IMR-90 (cell line): ENCODE results near the gene PPP1R3D. TPM values are rescaled to one million over a fixed set of nuclear protein-coding genes. Genes with fewer than 3 reads are reported as not detected.

ENCODE experiments used
- ATAC-seq: fragments of 200-7000 bp; cut with Tn5 transposase; 2 replicates; pipeline ENCODE4 v1.9.1; 2020; ENCODE audit warnings: low read depth, mild to moderate bottlenecking, moderate library complexity
- BruUV-seq: library from RNA; stranded (reverse); fragments of 400-500 nt; replicated peaks from 2 replicates; lab custom pipeline; 2021; lab: Mats Ljungman, UMichigan
- CTCF ChIA-PET: fragments of 300-600 bp; formaldehyde crosslinking; extraction: SDS; loops from one replicate; lab custom pipeline; 2021; ENCODE audit warnings: antibody characterized with exemption; lab: Yijun Ruan, JAX
- POLR2A ChIA-PET: fragments of 300-600 bp; sonication (Branson Sonifier 250); formaldehyde crosslinking; loops from one replicate; lab custom pipeline; 2022; ENCODE audit warnings: antibody characterized with exemption; ENCODE audit not compliant: unreplicated experiment; lab: Charles Lee
- DNase-seq: peaks from one replicate; pipeline ENCODE4 v3.0.0; 2013
- H2AFZ ChIP-seq: replicated peaks from 2 replicates; pipeline ENCODE3; 2013; ENCODE audit warnings: low read length, mild to moderate bottlenecking; ENCODE audit not compliant: poor library complexity
- H2AK5ac ChIP-seq: 2 replicates; pipeline ENCODE4 v1.6.1; 2013; ENCODE audit warnings: low read depth, low read length, inconsistent platforms
- H2AK9ac ChIP-seq: replicated peaks from 2 replicates; pipeline ENCODE3; 2013; ENCODE audit warnings: mild to moderate bottlenecking, low read depth, low read length, moderate library complexity; ENCODE audit not compliant: poor library complexity
- H2BK120ac ChIP-seq: 2 replicates; pipeline ENCODE4 v1.6.1; 2013; ENCODE audit warnings: low read depth, low read length, inconsistent platforms
- H2BK15ac ChIP-seq: 3 replicates; pipeline ENCODE4 v1.6.1; 2013; ENCODE audit warnings: low read depth, low read length, inconsistent platforms
- H2BK20ac ChIP-seq: 2 replicates; pipeline ENCODE4 v1.6.1; 2013; ENCODE audit warnings: low read depth, mild to moderate bottlenecking, inconsistent platforms, low read length, moderate library complexity
- H2BK5ac ChIP-seq: 2 replicates; pipeline ENCODE4 v1.6.1; 2013; ENCODE audit warnings: mild to moderate bottlenecking, low read depth, low read length, inconsistent platforms; ENCODE audit not compliant: poor library complexity, severe bottlenecking
- H3K14ac ChIP-seq: replicated peaks from 2 replicates; pipeline ENCODE4 v1.6.1; 2013; ENCODE audit warnings: low read depth, low read length, inconsistent platforms
- H3K18ac ChIP-seq: 2 replicates; pipeline ENCODE4 v1.6.1; 2013; ENCODE audit warnings: low read depth, low read length, control low read depth
- H3K23ac ChIP-seq: 2 replicates; pipeline ENCODE4 v1.6.1; 2013; ENCODE audit warnings: low read depth, low read length, inconsistent platforms
- H3K27ac ChIP-seq: 2 replicates; pipeline ENCODE4 v1.5.1; 2013; ENCODE audit warnings: mild to moderate bottlenecking, control low read depth, low read length; ENCODE audit not compliant: insufficient read depth
- H3K27me3 ChIP-seq: 2 replicates; pipeline ENCODE4 v1.6.1; 2013; ENCODE audit warnings: low read length; ENCODE audit not compliant: control insufficient read depth, insufficient read depth
- H3K36me3 ChIP-seq: 2 replicates; pipeline ENCODE4 v1.6.1; 2013; ENCODE audit warnings: low read length, mixed read lengths; ENCODE audit not compliant: control insufficient read depth, insufficient read depth
- H3K4ac ChIP-seq: 2 replicates; pipeline ENCODE4 v1.6.1; 2013; ENCODE audit warnings: low read depth, low read length, inconsistent platforms
- H3K4me1 ChIP-seq: 2 replicates; pipeline ENCODE4 v1.6.1; 2013; ENCODE audit warnings: low read length, mixed read lengths; ENCODE audit not compliant: control insufficient read depth, insufficient read depth
- H3K4me2 ChIP-seq: 2 replicates; pipeline ENCODE4 v1.6.1; 2013; ENCODE audit warnings: low read depth, mild to moderate bottlenecking, control low read depth, low read length, moderate library complexity
- H3K4me3 ChIP-seq: 2 replicates; pipeline ENCODE4 v1.5.1; 2013; ENCODE audit warnings: low read depth, mild to moderate bottlenecking, control low read depth, low read length, moderate library complexity; ENCODE audit not compliant: insufficient read depth
- H3K56ac ChIP-seq: 2 replicates; pipeline ENCODE4 v1.6.1; 2013; ENCODE audit warnings: low read length, inconsistent platforms; ENCODE audit not compliant: insufficient read depth; ENCODE audit errors: extremely low read depth
- H3K79me1 ChIP-seq, 2 experiments: 2 replicates each; pipeline ENCODE4 v1.6.1; 2013; ENCODE audit warnings: low read length in 2 of 2, inconsistent platforms in 1 of 2, low read depth in 1 of 2
- H3K9ac ChIP-seq: 2 replicates; pipeline ENCODE4 v1.6.1; 2013; ENCODE audit warnings: low read depth, low read length, control low read depth
- H3K9me1 ChIP-seq: 2 replicates; pipeline ENCODE4 v1.6.1; 2013; ENCODE audit warnings: low read length, inconsistent platforms; ENCODE audit not compliant: insufficient read depth
- H3K9me3 ChIP-seq: 2 replicates; pipeline ENCODE4 v1.6.1; 2013; ENCODE audit warnings: low read length; ENCODE audit not compliant: control insufficient read depth, insufficient read depth
- H4K20me1 ChIP-seq: 2 replicates; pipeline ENCODE4 v1.6.1; 2013; ENCODE audit warnings: low read length, inconsistent platforms; ENCODE audit not compliant: insufficient read depth
- H4K5ac ChIP-seq: 2 replicates; pipeline ENCODE4 v1.6.1; 2013; ENCODE audit warnings: mild to moderate bottlenecking, low read depth, low read length, control low read depth
- H4K8ac ChIP-seq, 2 experiments: 2 replicates each; pipeline ENCODE4 v1.6.1; 2013; ENCODE audit warnings: low read depth in 2 of 2, low read length in 2 of 2, control low read depth in 1 of 2, inconsistent platforms in 1 of 2
- H4K91ac ChIP-seq: 2 replicates; pipeline ENCODE4 v1.6.1; 2013; ENCODE audit warnings: low read depth, low read length, inconsistent platforms; ENCODE audit not compliant: insufficient read depth
- BHLHE40 ChIP-seq: fragments of 150-350 bp; IDR thresholded peaks from 2 replicates; pipeline ENCODE4 v1.6.1; 2016; ENCODE audit warnings: mild to moderate bottlenecking, low read depth, low read length
- CEBPB ChIP-seq: IDR thresholded peaks from 2 replicates; pipeline ENCODE4 v1.6.1; 2012; ENCODE audit warnings: low read depth, low read length, improper control_type of control experiment
- CHD1 ChIP-seq: IDR thresholded peaks from 2 replicates; pipeline ENCODE4 v1.6.1; 2012; ENCODE audit warnings: low read depth, low read length, improper control_type of control experiment
- FOS ChIP-seq: fragments of 150-350 bp; IDR thresholded peaks from 2 replicates; pipeline ENCODE4 v1.6.1; 2016; ENCODE audit warnings: low read depth, low read length
- MAFK ChIP-seq: IDR thresholded peaks from 2 replicates; pipeline ENCODE4 v1.6.1; 2012; ENCODE audit warnings: low read depth, low read length, improper control_type of control experiment
- MAZ ChIP-seq: IDR thresholded peaks from 2 replicates; pipeline ENCODE4 v1.6.1; 2012; ENCODE audit warnings: low read depth, mild to moderate bottlenecking, low read length, improper control_type of control experiment, moderate library complexity, borderline replicate concordance
- MXI1 ChIP-seq: IDR thresholded peaks from 2 replicates; pipeline ENCODE4 v1.6.1; 2012; ENCODE audit warnings: low read depth, mild to moderate bottlenecking, low read length, moderate library complexity, borderline replicate concordance
- NFE2L2 ChIP-seq: fragments of 150-350 bp; IDR thresholded peaks from 2 replicates; pipeline ENCODE4 v1.6.1; 2016; ENCODE audit warnings: low read depth, mild to moderate bottlenecking, low read length
- POLR2A ChIP-seq: IDR thresholded peaks from 2 replicates; pipeline ENCODE4 v1.6.1; 2012; ENCODE audit warnings: mild to moderate bottlenecking, low read depth, low read length
- RAD21 ChIP-seq: IDR thresholded peaks from 2 replicates; pipeline ENCODE4 v1.6.1; 2012; ENCODE audit warnings: low read length, improper control_type of control experiment
- RCOR1 ChIP-seq: IDR thresholded peaks from 2 replicates; pipeline ENCODE4 v1.6.1; 2012; ENCODE audit warnings: mild to moderate bottlenecking, low read length, improper control_type of control experiment; ENCODE audit not compliant: insufficient replicate concordance
- RFX5 ChIP-seq: IDR thresholded peaks from 2 replicates; pipeline ENCODE4 v1.8.0; 2012; ENCODE audit warnings: low read depth, mild to moderate bottlenecking, low read length, moderate library complexity
- SMC3 ChIP-seq: fragments of 150-350 bp; IDR thresholded peaks from 2 replicates; pipeline ENCODE4 v1.6.1; 2016; ENCODE audit warnings: low read depth, mild to moderate bottlenecking, antibody characterized with exemption, low read length, moderate library complexity
- WGBS, 2 experiments: methylation state at CpG; one replicate each; pipeline versions ENCODE4 v1.1.5 to v1.1.7; 2013; ENCODE audit warnings: missing lambda C conversion rate in 2 of 2; ENCODE audit not compliant: insufficient read length in 1 of 2; ENCODE audit errors: extremely low coverage in 2 of 2; 5-methylcytosine and 5-hydroxymethylcytosine counted together
- dilution Hi-C: fragments of 300-500 bp; cut with HindIII; formaldehyde crosslinking; loops from one replicate; pipeline ENCODE4 v1.14.3; 2018; ENCODE audit warnings: low sequenced_read_pairs; ENCODE audit not compliant: unreplicated experiment
- in situ Hi-C: fragments of 300-500 bp; cut with MboI; formaldehyde crosslinking; loops from 3 replicates; pipeline ENCODE4 v1.14.3; 2019; ENCODE audit warnings: low sequenced_read_pairs, inconsistent platforms, mixed read lengths
- intact Hi-C: fragments of 100-400 bp; cut with micrococcal nuclease; formaldehyde crosslinking; loops from 2 replicates; pipeline ENCODE4 v1.10.0; 2022
- polyA plus RNA-seq, 3 experiments: library from polyadenylated mRNA; depleted of rRNA; stranded (reverse); fragments of >200 nt; gene quantifications; 2 replicates each; pipeline ENCODE4 v1.2.3, GENCODE V29; 2012; ENCODE audit warnings: low replicate concordance in 1 of 3
- total RNA-seq: library from RNA; depleted of rRNA; stranded (reverse); fragments of >200 nt; gene quantifications from 2 replicates; pipeline ENCODE4 v1.2.3, GENCODE V29; 2012
- TF ChIP-seq, protein P1 (sequence below): fragments of 150-350 bp; IDR thresholded peaks from 2 replicates; pipeline ENCODE4 v1.6.1; 2017; ENCODE audit warnings: mild to moderate bottlenecking, antibody characterized with exemption, low read length, low read depth
- TF ChIP-seq, protein P2 (sequence below): fragments of 150-350 bp; IDR thresholded peaks from 2 replicates; pipeline ENCODE4 v1.6.1; 2016; ENCODE audit warnings: low read depth, mild to moderate bottlenecking, low read length, moderate library complexity, borderline replicate concordance
- TF ChIP-seq, protein P3 (sequence below): conservative IDR thresholded peaks from 2 replicates; pipeline ENCODE4 v1.5.1; 2012; ENCODE audit warnings: mild to moderate bottlenecking, low read depth, low read length, improper control_type of control experiment

Gene PPP1R3D
- total and polyA plus RNA-seq, 2 of the 4 experiments (the other 2 are of a cell fraction) = 1.6 to 2.7 TPM

DNA sequence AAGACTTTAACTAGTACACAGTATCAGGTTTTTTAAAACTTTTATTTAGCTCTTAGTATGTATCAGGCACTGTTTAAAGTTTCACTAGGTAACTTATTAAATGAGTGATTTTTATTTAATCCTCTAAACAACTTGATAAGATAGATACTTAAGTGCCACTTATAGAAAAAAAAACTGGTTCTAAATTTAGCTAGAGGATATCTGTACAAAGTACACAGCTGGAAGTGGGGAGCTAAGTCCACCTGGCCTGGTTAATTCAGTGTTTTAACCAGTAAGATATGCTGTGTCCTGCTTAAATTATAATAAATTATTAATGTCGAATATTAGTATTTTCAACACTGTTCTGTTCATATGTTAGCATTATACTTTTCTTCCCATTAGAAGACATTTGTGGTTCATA, 44.2 kb downstream of the PPP1R3D start:
- intact Hi-C loops = no loop called here
- dilution Hi-C loops = no loop called here
- CTCF ChIA-PET = no interaction called here
- Histone ChIP-seq H3K4ac (no peak overlapping the region), H3K14ac (no peak overlapping the region), H4K5ac (no peak overlapping the region), H3K27me3 (no peaks in the 10 kb centered on the region), H3K23ac (no peak overlapping the region), H3K9ac (no peak overlapping the region), H3K4me2 (no peak overlapping the region), H2BK5ac (no peak overlapping the region), H2AK5ac (no peak overlapping the region), H2BK15ac (no peak overlapping the region), H3K4me3 (no peak overlapping the region), H3K9me3 (no peaks in the 10 kb centered on the region), H3K36me3 (no peaks in the 10 kb centered on the region), H4K8ac (no peak overlapping the region), H4K20me1 (no peaks in the 10 kb centered on the region), H2AK9ac (no peak overlapping the region), H3K27ac (no peak overlapping the region), H2AFZ (no peak overlapping the region), H4K91ac (no peak overlapping the region), H3K79me1 (no peaks in the 10 kb centered on the region), H3K9me1 (no peaks in the 10 kb centered on the region), H2BK120ac (no peak overlapping the region), H3K18ac (no peak overlapping the region), H3K4me1 (no peaks in the 10 kb centered on the region), H3K56ac (no peak overlapping the region), H2BK20ac (no peak overlapping the region)
- BruUV-seq = no TSS peak
- POLR2A ChIA-PET = no interaction called here
- no peak for DNase-seq
- no CpG with 5 or more reads among the region's 1 CpG for WGBS, 2 experiments
- TF ChIP-seq RCOR1 = no peak
- no peak for TF ChIP-seq MAZ
- TF ChIP-seq, protein P1, sequence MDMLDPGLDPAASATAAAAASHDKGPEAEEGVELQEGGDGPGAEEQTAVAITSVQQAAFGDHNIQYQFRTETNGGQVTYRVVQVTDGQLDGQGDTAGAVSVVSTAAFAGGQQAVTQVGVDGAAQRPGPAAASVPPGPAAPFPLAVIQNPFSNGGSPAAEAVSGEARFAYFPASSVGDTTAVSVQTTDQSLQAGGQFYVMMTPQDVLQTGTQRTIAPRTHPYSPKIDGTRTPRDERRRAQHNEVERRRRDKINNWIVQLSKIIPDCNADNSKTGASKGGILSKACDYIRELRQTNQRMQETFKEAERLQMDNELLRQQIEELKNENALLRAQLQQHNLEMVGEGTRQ = no peak
- no peak for TF ChIP-seq RAD21
- TF ChIP-seq MAFK = no peak
- TF ChIP-seq CHD1 = no peak
- TF ChIP-seq, protein P2, sequence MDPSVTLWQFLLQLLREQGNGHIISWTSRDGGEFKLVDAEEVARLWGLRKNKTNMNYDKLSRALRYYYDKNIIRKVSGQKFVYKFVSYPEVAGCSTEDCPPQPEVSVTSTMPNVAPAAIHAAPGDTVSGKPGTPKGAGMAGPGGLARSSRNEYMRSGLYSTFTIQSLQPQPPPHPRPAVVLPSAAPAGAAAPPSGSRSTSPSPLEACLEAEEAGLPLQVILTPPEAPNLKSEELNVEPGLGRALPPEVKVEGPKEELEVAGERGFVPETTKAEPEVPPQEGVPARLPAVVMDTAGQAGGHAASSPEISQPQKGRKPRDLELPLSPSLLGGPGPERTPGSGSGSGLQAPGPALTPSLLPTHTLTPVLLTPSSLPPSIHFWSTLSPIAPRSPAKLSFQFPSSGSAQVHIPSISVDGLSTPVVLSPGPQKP = no peak
- no peak for TF ChIP-seq RFX5
- TF ChIP-seq POLR2A = no peak
- TF ChIP-seq, protein P3, sequence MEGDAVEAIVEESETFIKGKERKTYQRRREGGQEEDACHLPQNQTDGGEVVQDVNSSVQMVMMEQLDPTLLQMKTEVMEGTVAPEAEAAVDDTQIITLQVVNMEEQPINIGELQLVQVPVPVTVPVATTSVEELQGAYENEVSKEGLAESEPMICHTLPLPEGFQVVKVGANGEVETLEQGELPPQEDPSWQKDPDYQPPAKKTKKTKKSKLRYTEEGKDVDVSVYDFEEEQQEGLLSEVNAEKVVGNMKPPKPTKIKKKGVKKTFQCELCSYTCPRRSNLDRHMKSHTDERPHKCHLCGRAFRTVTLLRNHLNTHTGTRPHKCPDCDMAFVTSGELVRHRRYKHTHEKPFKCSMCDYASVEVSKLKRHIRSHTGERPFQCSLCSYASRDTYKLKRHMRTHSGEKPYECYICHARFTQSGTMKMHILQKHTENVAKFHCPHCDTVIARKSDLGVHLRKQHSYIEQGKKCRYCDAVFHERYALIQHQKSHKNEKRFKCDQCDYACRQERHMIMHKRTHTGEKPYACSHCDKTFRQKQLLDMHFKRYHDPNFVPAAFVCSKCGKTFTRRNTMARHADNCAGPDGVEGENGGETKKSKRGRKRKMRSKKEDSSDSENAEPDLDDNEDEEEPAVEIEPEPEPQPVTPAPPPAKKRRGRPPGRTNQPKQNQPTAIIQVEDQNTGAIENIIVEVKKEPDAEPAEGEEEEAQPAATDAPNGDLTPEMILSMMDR = no peak
- TF ChIP-seq SMC3 = no peak
- TF ChIP-seq NFE2L2 = no peak
- TF ChIP-seq BHLHE40 = no peak
- no peak for TF ChIP-seq FOS
- no peak for TF ChIP-seq MXI1
- no peak for TF ChIP-seq CEBPB
- in situ Hi-C loops = no loop called here
- ATAC-seq = no peak
